Activated CD4-positive, alpha-beta memory T cell treated with anti-CD3 and anti-CD28 coated beads, Interleukin-2, amount 10 ng/mL, durations not matched to agents 7 days and 5 days (primary cell): ENCODE measurements around the gene TBL2. TPM values are rescaled to one million over a fixed set of nuclear protein-coding genes. Genes with fewer than 3 reads are reported as not detected.
"Not testable (repeated sequence)": the region's sequence is repeated elsewhere in the genome, so short reads cannot be mapped to it uniquely, and the experiment has no call there.

Source experiments
- CTCF ChIA-PET: fragments of 350-600 bp; sonication (Branson Sonifier 250); formaldehyde crosslinking; loops from one replicate; lab custom pipeline; 2021; ENCODE audit warnings: antibody characterized with exemption, inconsistent platforms; lab: Charles Lee
- POLR2A ChIA-PET: fragments of 350-600 bp; sonication (Branson Sonifier 250); formaldehyde crosslinking; loops from one replicate; lab custom pipeline; 2021; ENCODE audit warnings: antibody characterized with exemption; lab: Charles Lee
- DNase-seq: peaks from one replicate; pipeline ENCODE4 v3.0.0-alpha.2; 2020
- H3K27ac Mint-ChIP-seq: one replicate; pipeline ENCODE4 v1.8.0; 2021; ENCODE audit warnings: mild to moderate bottlenecking, mixed read lengths
- H3K27me3 Mint-ChIP-seq: one replicate; pipeline ENCODE4 v1.8.0; 2021; ENCODE audit warnings: mixed read lengths
- H3K36me3 Mint-ChIP-seq: one replicate; pipeline ENCODE4 v1.8.0; 2021; ENCODE audit warnings: low read depth, mixed read lengths
- H3K4me1 Mint-ChIP-seq: one replicate; pipeline ENCODE4 v1.8.0; 2021; ENCODE audit warnings: mixed read lengths
- H3K4me3 Mint-ChIP-seq: one replicate; pipeline ENCODE4 v1.8.0; 2021; ENCODE audit warnings: mild to moderate bottlenecking, mixed read lengths
- H3K9me3 Mint-ChIP-seq: one replicate; pipeline ENCODE4 v1.8.0; 2021; ENCODE audit warnings: mixed read lengths
- total RNA-seq, 2 experiments: library from RNA; stranded (reverse); gene quantifications; one replicate each; pipeline ENCODE4 v1.2.3, GENCODE V29; 2021

Gene TBL2
- total RNA-seq, 2 experiments from 2014 or later = 27.1 to 29.0 TPM

GRCh38 chr7:73581006-73581405 lies 2.6 kb upstream of the TBL2 start:
- H3K27me3 Mint-ChIP-seq, DNase-seq, H3K4me3 Mint-ChIP-seq, H3K9me3 Mint-ChIP-seq, H3K36me3 Mint-ChIP-seq, POLR2A ChIA-PET, H3K27ac Mint-ChIP-seq: not testable (repeated sequence)
- CTCF ChIA-PET = interaction anchor here (1.4 kb wide), 1 partner anchor 144 kb away, joined by 4 read pairs; no protein-coding TSS in a partner anchor
- peaks cover 38% of the 10 kb centered on the region for H3K4me1 Mint-ChIP-seq

GRCh38 chr7:73577627-73578341 lies 595 bp downstream of the TBL2 start:
- DNase-seq = no peak
- ChIA-PET POLR2A (interaction anchor here (1.0 to 3.8 kb wide), 8 partner anchors 10 to 161 kb away, joined by 3 to 42 read pairs (median 8); partner anchors contain the start of genes ABHD11, BAZ1B and BCL7B), CTCF (interaction anchor here (0.6 to 1.3 kb wide), 10 partner anchors 12 to 1969 kb away, joined by 3 to 6 read pairs (median 3); partner anchors contain the start of genes BAZ1B and BCL7B)
- Mint-ChIP-seq H3K4me1 (peaks cover 39% of the 10 kb centered on the region), H3K36me3 (peaks cover 26% of the 10 kb centered on the region), H3K4me3 (peak overlapping the region; percentile 85), H3K27ac (peak overlapping the region; percentile 76), H3K9me3 (no peaks in the 10 kb centered on the region), H3K27me3 (no peaks in the 10 kb centered on the region)

GRCh38 chr7:73573791-73574190 lies 4.6 kb downstream of the TBL2 start:
- H3K36me3 Mint-ChIP-seq = peaks cover 56% of the 10 kb centered on the region
- ChIA-PET CTCF (no interaction called here), POLR2A (interaction anchor here (1.0 kb wide), 1 partner anchor 17 kb away, joined by 3 read pairs; no protein-coding TSS in a partner anchor)
- no peak overlapping the region for H3K4me3 Mint-ChIP-seq
- H3K9me3 Mint-ChIP-seq = no peaks in the 10 kb centered on the region
- no peaks in the 10 kb centered on the region for H3K27me3 Mint-ChIP-seq
- DNase-seq = no peak
- H3K27ac Mint-ChIP-seq = no peak overlapping the region
- H3K4me1 Mint-ChIP-seq = peaks cover 23% of the 10 kb centered on the region

GRCh38 chr7:73573276-73573675 lies 5.1 kb downstream of the TBL2 start:
- no peak for DNase-seq
- H3K27me3 Mint-ChIP-seq = no peaks in the 10 kb centered on the region
- POLR2A ChIA-PET = no interaction called here
- H3K36me3 Mint-ChIP-seq = peaks cover 55% of the 10 kb centered on the region
- H3K4me1 Mint-ChIP-seq = peaks cover 22% of the 10 kb centered on the region
- CTCF ChIA-PET = no interaction called here
- no peak overlapping the region for H3K27ac Mint-ChIP-seq
- H3K9me3 Mint-ChIP-seq = no peaks in the 10 kb centered on the region
- H3K4me3 Mint-ChIP-seq = no peak overlapping the region

GRCh38 chr7:73572767-73573186 lies 5.6 kb downstream of the TBL2 start:
- H3K9me3 Mint-ChIP-seq = no peaks in the 10 kb centered on the region
- H3K4me1 Mint-ChIP-seq = peaks cover 26% of the 10 kb centered on the region
- no peak for DNase-seq
- H3K4me3 Mint-ChIP-seq = no peak overlapping the region
- CTCF ChIA-PET = no interaction called here
- H3K27me3 Mint-ChIP-seq = no peaks in the 10 kb centered on the region
- no peak overlapping the region for H3K27ac Mint-ChIP-seq
- POLR2A ChIA-PET = no interaction called here
- H3K36me3 Mint-ChIP-seq = peaks cover 54% of the 10 kb centered on the region

GRCh38 chr7:73570977-73571376 lies 7.4 kb downstream of the TBL2 start:
- no peak for DNase-seq
- Mint-ChIP-seq H3K9me3 (no peaks in the 10 kb centered on the region), H3K27ac (no peak overlapping the region), H3K4me1 (peaks cover 25% of the 10 kb centered on the region), H3K27me3 (no peaks in the 10 kb centered on the region), H3K36me3 (peaks cover 51% of the 10 kb centered on the region), H3K4me3 (no peak overlapping the region)
- CTCF ChIA-PET = no interaction called here
- POLR2A ChIA-PET = no interaction called here

GRCh38 chr7:73570521-73570920 lies 7.9 kb downstream of the TBL2 start:
- CTCF ChIA-PET = no interaction called here
- peaks cover 29% of the 10 kb centered on the region for H3K4me1 Mint-ChIP-seq
- DNase-seq = no peak
- POLR2A ChIA-PET = no interaction called here
- H3K36me3 Mint-ChIP-seq = peaks cover 51% of the 10 kb centered on the region
- H3K27ac Mint-ChIP-seq = no peak overlapping the region
- H3K9me3 Mint-ChIP-seq = no peaks in the 10 kb centered on the region
- no peak overlapping the region for H3K4me3 Mint-ChIP-seq
- H3K27me3 Mint-ChIP-seq = no peaks in the 10 kb centered on the region

GRCh38 chr7:73569042-73569608 lies 9.3 kb downstream of the TBL2 start:
- no peaks in the 10 kb centered on the region for H3K9me3 Mint-ChIP-seq
- DNase-seq = no peak
- ChIA-PET CTCF (no interaction called here), POLR2A (interaction anchor here (1.6 to 2.9 kb wide), 2 partner anchors 9 to 12 kb away, joined by 4 to 10 read pairs; partner anchors contain the start of genes BCL7B and TBL2)
- peaks cover 29% of the 10 kb centered on the region for H3K4me1 Mint-ChIP-seq
- H3K27ac Mint-ChIP-seq = peak overlapping the region; percentile 11
- H3K36me3 Mint-ChIP-seq = peaks cover 43% of the 10 kb centered on the region
- H3K4me3 Mint-ChIP-seq = no peak overlapping the region
- no peaks in the 10 kb centered on the region for H3K27me3 Mint-ChIP-seq

GRCh38 chr7:73567846-73568685 lies 10.3 kb downstream of the TBL2 start:
- POLR2A ChIA-PET = interaction anchor here (0.8 to 4.4 kb wide), 5 partner anchors 10 to 49 kb away, joined by 3 to 18 read pairs (median 4); partner anchors contain the start of genes BAZ1B, BCL7B and TBL2
- Mint-ChIP-seq H3K27ac (peak overlapping the region; percentile 11), H3K9me3 (no peaks in the 10 kb centered on the region), H3K4me3 (no peak overlapping the region), H3K4me1 (peaks cover 29% of the 10 kb centered on the region), H3K27me3 (no peaks in the 10 kb centered on the region), H3K36me3 (peaks cover 33% of the 10 kb centered on the region)
- no peak for DNase-seq
- CTCF ChIA-PET = interaction anchor here (1.5 kb wide), 1 partner anchor 167 kb away, joined by 4 read pairs; no protein-coding TSS in a partner anchor

GRCh38 chr7:73567140-73567539 lies 11.2 kb downstream of the TBL2 start:
- no peak overlapping the region for H3K4me3 Mint-ChIP-seq
- no peak for DNase-seq
- H3K4me1 Mint-ChIP-seq = peaks cover 29% of the 10 kb centered on the region
- ChIA-PET CTCF (interaction anchor here (1.4 to 1.6 kb wide), 3 partner anchors 47 to 168 kb away, joined by 4 to 6 read pairs (median 6); no protein-coding TSS in a partner anchor), POLR2A (interaction anchor here (0.8 to 4.4 kb wide), 7 partner anchors 10 to 48 kb away, joined by 3 to 27 read pairs (median 18); partner anchors contain the start of genes BAZ1B, BCL7B and TBL2)
- H3K27me3 Mint-ChIP-seq = no peaks in the 10 kb centered on the region
- no peaks in the 10 kb centered on the region for H3K9me3 Mint-ChIP-seq
- no peak overlapping the region for H3K27ac Mint-ChIP-seq
- peaks cover 24% of the 10 kb centered on the region for H3K36me3 Mint-ChIP-seq

GRCh38 chr7:73566431-73566830 lies 11.9 kb downstream of the TBL2 start:
- not testable (repeated sequence) for H3K27me3 Mint-ChIP-seq, H3K9me3 Mint-ChIP-seq, DNase-seq
- CTCF ChIA-PET = interaction anchor here (1.0 to 1.6 kb wide), 4 partner anchors 12 to 168 kb away, joined by 3 to 6 read pairs (median 5); partner anchors contain the start of genes BAZ1B and TBL2
- POLR2A ChIA-PET = interaction anchor here (0.8 to 4.4 kb wide), 10 partner anchors 9 to 89 kb away, joined by 3 to 27 read pairs (median 8); partner anchors contain the start of genes BAZ1B, BCL7B and TBL2
- H3K36me3 Mint-ChIP-seq = peaks cover 19% of the 10 kb centered on the region
- H3K4me3 Mint-ChIP-seq = peak overlapping the region; percentile 69
- H3K27ac Mint-ChIP-seq = peak overlapping the region; percentile 64
- peaks cover 32% of the 10 kb centered on the region for H3K4me1 Mint-ChIP-seq
